Neural progenitor cell (in vitro differentiated cells): ENCODE results near the gene PADI3.

Experiments used
- CTCF ChIP-seq: fragments of 200-600 bp; sonication (generic); IDR thresholded peaks from 2 replicates; pipeline ENCODE4 v1.5.1; 2017; ENCODE audit warnings: antibody characterized with exemption, mild to moderate bottlenecking
- EZH2 ChIP-seq: fragments of 200-600 bp; sonication (generic); IDR thresholded peaks from 2 replicates; pipeline ENCODE4 v1.6.1; 2017; ENCODE audit warnings: antibody characterized with exemption, mild to moderate bottlenecking, moderate library complexity
- EZH2phosphoT487 ChIP-seq: fragments of 200-600 bp; sonication (generic); IDR thresholded peaks from 2 replicates; pipeline ENCODE4 v1.6.1; 2017; ENCODE audit warnings: antibody characterized with exemption

DNA sequence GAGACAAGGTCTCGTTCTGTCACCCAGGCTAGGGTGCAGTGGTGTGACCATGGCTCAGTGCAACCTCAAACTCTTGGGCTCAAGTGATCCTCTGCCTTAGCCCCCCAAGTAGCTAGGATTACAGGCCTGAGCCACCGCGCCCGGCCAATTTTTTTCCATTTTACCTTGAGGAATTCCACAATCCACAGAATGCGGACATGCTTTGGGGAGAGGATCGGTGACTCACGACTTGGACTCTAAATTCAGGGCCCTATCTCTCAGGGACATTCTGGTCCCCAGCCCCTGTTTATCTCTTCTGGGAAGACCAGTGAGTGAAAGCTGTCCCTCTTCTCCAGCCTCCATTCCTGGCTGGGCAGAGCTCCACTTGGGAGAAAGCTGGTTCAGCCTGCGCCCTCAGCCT, 38.7 kb upstream of the PADI3 start:
- TF ChIP-seq CTCF: no peak
- no peak for TF ChIP-seq EZH2phosphoT487
- TF ChIP-seq EZH2: no peak
